Measurements from ENCODE around the gene PCDHB5.
"Not testable (repeated sequence)": the region's sequence is repeated elsewhere in the genome, so short reads cannot be mapped to it uniquely, and the experiment has no call there.

PCDHB5 gene

DNA sequence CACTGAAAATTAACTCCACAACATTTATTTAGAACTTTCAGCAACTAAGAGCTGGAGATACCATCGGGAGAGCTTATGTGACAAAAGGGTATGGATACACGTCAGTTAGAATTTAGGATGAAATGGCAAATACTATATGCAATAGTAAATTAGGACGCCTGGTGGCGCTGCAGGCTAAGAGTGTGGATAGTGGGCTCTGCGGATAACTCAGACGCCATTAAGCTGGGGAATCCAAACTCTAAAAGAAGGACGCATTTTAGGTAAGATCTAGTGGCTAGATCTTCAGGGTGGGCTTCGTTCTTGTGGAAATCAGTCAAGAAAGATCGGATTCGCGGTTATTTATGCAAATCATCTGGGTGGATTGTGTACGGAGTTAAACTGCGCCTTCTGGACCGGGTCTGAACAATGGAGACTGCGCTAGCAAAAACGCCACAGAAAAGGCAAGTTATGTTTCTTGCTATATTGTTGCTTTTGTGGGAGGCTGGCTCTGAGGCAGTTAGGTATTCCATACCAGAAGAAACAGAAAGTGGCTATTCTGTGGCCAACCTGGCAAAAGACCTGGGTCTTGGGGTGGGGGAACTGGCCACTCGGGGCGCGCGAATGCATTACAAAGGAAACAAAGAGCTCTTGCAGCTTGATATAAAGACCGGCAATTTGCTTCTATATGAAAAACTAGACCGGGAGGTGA lies at the start of gene PCDHB5:
TSS of gene PCDHB5 (plus strand) at position 177 of the 688 bp plus-strand sequence. CDS start at position 406, 229 bp downstream.
- no peak for DNase-seq

DNA sequence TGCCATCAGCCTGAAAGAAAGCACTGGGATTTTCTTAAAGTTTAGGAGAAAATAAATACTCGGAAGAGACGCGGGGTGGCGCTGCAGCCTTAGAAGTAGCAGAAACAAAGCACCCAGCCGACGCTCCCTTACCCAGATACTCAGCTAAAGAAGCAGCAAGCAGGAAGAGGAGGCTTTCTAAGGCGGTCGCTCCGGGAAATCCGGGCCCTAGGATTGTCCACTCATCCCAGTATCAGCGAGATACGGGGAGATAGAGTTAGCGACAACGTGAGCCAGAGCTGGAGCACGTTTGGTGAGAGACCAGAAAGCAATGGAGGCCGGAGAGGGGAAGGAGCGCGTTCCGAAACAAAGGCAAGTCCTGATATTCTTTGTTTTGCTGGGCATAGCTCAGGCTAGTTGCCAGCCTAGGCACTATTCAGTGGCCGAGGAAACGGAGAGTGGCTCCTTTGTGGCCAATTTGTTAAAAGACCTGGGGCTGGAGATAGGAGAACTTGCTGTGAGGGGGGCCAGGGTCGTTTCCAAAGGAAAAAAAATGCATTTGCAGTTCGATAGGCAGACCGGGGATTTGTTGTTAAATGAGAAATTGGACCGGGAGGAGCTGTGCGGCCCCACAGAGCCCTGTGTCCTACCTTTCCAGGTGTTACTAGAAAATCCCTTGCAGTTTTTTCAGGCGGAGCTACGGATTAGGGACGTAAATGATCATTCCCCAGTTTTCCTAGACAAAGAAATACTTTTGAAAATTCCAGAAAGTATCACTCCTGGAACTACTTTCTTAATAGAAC lies 40.3 kb upstream of the PCDHB5 start, which contains the start of gene PCDHB2:
TSS of gene PCDHB2 (plus strand) at position 135 of the 782 bp plus-strand sequence. CDS start at position 311, 176 bp downstream.
- DNase-seq, result no peak

DNA sequence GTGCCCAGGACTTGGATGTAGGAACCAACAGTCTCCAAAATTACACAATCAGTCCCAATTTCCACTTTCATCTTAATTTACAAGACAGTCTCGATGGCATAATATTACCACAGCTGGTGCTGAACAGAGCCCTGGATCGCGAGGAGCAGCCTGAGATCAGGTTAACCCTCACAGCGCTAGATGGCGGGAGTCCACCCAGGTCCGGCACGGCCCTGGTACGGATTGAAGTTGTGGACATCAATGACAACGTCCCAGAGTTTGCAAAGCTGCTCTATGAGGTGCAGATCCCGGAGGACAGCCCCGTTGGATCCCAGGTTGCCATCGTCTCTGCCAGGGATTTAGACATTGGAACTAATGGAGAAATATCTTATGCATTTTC lies 39.8 kb upstream of the PCDHB5 start:
- DNase-seq, result no peak

DNA sequence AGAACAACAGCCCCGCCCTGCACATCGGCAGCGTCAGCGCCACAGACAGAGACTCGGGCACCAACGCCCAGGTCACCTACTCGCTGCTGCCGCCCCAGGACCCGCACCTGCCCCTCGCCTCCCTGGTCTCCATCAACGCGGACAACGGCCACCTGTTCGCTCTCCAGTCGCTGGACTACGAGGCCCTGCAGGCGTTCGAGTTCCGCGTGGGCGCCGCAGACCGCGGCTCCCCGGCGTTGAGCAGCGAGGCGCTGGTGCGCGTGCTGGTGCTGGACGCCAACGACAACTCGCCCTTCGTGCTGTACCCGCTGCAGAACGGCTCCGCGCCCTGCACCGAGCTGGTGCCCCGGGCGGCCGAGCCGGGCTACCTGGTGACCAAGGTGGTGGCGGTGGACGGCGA lies 38.8 kb upstream of the PCDHB5 start:
- not testable (repeated sequence) for DNase-seq

DNA sequence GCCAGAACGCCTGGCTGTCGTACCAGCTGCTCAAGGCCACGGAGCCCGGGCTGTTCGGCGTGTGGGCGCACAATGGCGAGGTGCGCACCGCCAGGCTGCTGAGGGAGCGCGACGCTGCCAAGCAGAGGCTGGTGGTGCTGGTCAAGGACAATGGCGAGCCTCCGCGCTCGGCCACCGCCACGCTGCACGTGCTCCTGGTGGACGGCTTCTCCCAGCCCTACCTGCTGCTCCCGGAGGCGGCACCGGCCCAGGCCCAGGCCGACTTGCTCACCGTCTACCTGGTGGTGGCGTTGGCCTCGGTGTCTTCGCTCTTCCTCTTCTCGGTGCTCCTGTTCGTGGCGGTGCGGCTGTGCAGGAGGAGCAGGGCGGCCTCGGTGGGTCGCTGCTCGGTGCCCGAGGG lies 38.4 kb upstream of the PCDHB5 start:
- DNase-seq, result not testable (repeated sequence)

DNA sequence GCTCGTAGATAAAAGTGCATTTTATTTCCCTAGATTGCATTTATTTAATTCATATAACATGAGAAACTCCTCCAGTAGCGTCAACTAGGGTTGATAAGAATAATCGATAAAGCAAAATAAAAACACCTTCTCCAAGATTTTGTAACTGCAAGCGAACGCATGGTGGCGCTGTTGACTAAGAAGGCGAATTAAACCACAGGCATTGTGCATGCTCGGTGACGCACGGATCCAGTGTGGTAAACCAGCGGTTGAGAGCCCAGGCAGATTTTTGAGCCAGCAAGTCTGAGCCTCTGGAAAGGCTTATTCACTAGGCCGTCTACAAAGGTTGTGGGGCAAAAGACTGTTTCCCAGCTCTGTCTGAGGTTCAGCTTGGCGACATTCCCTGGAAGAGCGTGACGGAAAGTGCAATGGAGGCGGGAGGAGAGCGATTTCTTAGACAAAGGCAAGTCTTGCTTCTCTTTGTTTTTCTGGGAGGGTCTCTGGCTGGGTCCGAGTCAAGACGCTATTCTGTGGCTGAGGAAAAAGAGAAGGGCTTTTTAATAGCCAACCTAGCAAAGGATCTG lies 34.7 kb upstream of the PCDHB5 start, which contains the start of gene PCDHB3:
TSS of gene PCDHB3 (plus strand) at position 231 of the 563 bp plus-strand sequence. CDS start at position 408, 177 bp downstream.
- DNase-seq, result no peak

DNA sequence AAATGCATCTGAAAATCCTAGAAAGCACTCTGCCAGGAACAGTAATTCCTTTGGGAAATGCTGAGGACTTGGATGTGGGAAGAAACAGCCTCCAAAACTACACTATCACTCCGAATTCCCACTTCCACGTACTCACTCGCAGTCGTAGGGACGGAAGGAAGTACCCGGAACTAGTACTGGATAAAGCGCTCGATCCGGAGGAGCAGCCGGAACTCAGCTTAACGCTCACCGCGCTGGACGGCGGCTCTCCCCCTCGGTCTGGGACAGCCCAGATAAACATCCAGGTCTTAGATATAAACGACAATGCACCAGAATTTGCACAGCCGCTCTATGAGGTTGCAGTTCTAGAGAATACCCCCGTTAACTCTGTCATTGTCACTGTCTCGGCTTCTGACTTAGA lies 33.9 kb upstream of the PCDHB5 start:
- DNase-seq, result no peak

DNA sequence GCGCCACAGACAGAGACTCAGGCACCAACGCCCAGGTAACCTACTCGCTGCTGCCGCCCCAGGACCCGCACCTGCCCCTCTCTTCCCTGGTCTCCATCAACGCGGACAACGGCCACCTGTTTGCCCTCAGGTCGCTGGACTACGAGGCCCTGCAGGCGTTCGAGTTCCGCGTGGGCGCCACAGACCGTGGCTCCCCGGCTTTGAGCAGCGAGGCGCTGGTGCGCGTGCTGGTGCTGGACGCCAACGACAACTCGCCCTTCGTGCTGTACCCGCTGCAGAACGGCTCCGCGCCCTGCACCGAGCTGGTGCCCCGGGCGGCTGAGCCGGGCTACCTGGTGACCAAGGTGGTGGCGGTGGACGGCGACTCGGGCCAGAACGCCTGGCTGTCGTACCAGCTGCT lies 32.9 kb upstream of the PCDHB5 start:
- not testable (repeated sequence) for DNase-seq

DNA sequence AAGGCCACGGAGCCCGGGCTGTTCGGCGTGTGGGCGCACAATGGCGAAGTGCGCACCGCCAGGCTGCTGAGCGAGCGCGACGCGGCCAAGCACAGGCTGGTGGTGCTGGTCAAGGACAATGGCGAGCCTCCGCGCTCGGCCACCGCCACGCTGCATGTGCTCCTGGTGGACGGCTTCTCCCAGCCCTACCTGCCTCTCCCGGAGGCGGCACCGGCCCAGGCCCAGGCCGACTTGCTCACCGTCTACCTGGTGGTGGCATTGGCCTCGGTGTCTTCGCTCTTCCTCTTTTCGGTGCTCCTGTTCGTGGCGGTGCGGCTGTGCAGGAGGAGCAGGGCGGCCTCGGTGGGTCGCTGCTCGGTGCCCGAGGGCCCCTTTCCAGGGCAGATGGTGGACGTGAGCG lies 32.5 kb upstream of the PCDHB5 start:
- not testable (repeated sequence) for DNase-seq

DNA sequence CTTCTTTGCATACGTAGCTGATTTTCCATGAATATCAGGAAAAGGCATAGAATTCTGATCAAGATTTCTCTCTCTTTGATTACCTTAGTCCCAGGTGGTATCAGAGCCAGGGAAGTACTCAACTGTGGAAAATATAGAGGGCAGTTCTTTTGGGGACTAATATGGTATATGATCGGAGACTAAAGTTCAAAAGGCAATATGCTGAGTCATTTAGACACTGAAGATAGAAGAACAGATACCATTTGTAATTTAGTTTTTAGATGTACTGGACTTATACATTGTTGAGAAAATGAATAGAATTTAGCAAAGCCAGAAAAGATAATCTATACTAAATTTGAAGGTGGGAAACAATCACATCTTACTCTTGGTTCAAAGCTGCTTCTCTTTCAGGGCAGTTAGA lies 29.7 kb upstream of the PCDHB5 start:
- no peak for DNase-seq

DNA sequence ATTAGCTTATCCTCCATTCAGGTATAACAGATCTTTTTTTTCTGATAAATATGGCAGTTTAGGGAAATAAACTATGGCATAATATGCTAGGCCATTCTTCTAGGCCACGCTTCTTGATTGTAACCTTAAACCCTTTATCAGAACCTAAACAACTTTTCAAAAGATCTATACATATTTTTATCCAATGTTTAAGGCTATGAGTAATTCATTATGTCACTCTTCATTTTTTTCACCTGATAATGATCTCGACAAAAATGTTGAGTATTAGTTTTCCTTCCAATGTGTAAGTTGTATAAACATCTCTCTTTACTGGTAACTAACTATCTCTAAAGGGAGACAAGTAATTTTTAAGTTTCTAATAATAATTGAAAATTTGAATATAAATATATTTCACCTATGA lies 15.8 kb upstream of the PCDHB5 start:
- DNase-seq, result no peak

DNA sequence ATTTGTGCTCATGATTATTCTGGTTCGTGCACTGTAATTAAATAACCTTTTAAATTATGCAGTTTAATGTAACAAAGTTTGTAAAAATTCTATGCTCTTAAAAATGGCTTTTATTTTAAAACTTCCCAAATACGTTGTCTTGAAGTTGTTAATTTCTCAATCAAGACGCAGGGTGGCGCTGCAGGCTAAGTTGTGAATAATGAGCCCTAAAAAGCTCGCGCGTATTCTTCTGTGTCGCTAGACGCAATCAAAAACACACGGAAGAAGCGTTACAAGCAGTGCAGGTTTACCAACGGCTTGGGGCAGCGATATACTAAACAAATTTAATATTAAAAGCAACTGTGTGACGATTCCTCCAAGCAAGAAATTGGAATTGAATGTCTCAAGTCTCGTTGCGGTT lies 13.4 kb upstream of the PCDHB5 start, which contains the start of gene PCDHB4:
TSS of gene PCDHB4 (plus strand) at position 256 of the 400 bp plus-strand sequence. CDS start 181 bp downstream, outside the sequence.
- no peak for DNase-seq

DNA sequence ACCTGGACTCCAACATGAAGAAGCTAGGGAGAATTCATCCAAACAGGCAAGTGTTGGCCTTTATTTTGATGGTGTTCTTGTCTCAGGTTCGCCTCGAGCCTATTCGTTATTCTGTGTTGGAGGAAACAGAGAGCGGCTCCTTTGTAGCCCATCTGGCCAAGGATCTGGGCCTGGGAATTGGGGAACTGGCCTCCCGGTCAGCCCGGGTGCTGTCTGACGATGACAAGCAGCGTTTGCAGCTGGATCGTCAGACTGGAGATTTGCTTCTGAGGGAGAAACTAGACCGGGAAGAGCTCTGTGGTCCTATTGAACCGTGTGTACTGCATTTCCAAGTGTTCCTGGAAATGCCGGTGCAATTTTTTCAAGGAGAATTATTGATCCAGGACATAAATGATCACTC lies 13.0 kb upstream of the PCDHB5 start:
- DNase-seq, result no peak

DNA sequence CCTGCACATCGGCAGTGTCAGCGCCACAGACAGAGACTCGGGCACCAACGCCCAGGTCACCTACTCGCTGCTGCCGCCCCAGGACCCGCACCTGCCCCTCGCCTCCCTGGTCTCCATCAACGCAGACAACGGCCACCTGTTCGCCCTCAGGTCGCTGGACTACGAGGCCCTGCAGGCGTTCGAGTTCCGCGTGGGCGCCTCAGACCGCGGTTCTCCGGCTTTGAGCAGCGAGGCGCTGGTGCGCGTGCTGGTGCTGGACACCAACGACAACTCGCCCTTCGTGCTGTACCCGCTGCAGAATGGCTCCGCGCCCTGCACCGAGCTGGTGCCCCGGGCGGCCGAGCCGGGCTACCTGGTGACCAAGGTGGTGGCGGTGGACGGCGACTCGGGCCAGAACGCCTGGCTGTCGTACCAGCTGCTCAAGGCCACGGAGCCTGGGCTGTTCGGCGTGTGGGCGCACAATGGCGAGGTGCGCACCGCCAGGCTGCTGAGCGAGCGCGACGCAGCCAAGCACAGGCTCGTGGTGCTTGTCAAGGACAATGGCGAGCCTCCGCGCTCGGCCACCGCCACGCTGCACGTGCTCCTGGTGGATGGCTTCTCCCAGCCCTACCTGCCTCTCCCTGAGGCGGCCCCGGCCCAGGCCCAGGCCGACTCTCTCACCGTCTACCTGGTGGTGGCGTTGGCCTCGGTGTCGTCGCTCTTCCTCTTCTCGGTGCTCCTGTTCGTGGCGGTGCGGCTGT lies 11.4 kb upstream of the PCDHB5 start:
- DNase-seq, result not testable (repeated sequence)

DNA sequence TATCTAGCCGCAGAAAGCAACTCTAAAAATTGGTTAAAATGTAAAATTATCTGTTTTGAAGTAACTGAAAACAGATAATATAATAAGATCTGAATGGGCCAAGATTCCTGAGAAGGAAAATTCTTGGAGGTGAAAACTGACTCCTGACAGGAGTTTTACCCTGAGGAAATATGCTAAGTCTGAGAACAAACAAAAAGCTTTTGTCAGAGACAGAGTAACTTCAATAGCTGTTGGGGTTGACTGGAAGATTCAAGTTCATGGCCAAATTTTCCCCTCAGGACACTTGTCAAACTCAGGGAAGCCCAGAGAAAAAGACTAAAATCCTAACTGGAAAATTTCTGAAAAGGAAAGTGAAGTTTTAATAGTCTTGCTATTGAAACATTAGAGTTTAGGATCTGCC lies 7.7 kb upstream of the PCDHB5 start:
- no peak for DNase-seq

DNA sequence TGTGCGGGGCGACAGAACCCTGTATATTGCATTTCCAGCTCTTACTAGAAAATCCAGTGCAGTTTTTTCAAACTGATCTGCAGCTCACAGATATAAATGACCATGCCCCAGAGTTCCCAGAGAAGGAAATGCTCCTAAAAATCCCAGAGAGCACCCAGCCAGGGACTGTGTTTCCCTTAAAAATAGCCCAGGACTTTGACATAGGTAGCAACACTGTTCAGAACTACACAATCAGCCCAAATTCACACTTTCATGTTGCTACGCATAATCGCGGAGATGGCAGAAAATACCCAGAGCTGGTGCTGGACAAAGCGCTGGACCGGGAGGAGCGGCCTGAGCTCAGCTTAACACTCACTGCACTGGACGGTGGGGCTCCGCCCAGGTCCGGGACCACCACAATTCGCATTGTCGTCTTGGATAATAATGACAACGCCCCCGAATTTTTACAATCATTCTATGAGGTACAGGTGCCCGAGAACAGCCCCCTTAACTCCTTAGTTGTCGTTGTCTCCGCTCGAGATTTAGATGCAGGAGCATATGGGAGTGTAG lies 786 bp downstream of the PCDHB5 start:
- no peak for DNase-seq

DNA sequence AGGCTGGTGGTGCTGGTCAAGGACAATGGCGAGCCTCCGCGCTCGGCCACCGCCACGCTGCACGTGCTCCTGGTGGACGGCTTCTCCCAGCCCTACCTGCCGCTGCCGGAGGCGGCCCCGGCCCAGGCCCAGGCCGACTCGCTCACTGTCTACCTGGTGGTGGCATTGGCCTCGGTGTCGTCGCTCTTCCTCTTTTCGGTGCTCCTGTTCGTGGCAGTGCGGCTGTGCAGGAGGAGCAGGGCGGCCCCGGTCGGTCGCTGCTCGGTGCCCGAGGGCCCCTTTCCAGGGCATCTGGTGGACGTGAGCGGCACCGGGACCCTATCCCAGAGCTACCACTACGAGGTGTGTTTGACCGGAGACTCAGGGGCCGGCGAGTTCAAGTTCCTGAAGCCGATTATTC lies 2.3 kb downstream of the PCDHB5 start:
- not testable (repeated sequence) for DNase-seq

DNA sequence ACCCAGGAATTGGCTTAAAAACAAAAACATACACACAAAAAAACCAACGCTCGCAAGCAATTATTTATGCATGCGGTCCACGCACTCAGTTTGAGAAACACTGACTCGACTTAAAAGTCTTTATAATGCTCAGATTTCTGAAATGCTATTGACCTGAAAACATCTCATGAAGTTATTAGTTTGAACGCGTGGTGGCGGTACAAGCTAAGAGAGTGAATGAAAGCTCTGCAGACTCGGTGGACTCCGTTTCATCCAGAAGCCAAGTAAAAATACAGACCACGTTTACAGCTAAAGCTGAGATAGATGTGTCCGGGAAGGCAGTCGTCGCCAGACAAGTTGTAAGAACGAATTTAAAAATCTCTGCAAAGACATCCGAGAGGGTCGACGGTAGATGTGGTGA lies 14.8 kb downstream of the PCDHB5 start, which contains the start of gene PCDHB6:
TSS of gene PCDHB6 (plus strand) at position 246 of the 400 bp plus-strand sequence. CDS start 201 bp downstream, outside the sequence.
- no peak for DNase-seq

DNA sequence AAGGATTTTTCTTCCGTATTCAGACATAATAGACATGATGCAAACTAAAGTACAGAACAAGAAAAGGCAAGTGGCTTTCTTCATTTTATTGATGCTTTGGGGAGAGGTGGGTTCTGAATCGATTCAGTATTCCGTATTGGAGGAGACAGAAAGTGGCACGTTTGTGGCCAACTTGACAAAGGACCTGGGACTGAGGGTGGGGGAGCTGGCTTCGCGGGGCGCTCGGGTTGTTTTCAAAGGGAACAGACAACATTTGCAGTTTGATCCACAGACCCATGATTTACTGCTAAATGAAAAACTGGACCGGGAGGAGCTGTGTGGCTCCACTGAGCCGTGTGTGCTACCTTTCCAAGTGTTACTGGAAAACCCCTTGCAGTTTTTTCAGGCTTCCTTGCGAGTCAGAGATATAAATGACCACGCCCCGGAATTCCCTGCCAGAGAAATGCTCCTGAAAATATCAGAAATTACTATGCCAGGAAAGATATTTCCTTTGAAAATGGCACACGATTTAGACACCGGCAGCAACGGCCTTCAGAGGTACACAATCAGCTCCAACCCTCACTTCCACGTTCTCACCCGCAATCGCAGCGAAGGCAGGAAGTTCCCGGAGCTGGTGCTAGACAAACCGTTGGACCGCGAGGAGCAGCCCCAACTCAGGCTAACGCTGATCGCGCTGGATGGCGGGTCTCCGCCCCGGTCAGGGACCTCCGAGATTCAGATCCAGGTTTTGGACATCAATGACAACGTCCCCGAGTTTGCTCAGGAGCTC lies 15.4 kb downstream of the PCDHB5 start:
- no peak for DNase-seq

DNA sequence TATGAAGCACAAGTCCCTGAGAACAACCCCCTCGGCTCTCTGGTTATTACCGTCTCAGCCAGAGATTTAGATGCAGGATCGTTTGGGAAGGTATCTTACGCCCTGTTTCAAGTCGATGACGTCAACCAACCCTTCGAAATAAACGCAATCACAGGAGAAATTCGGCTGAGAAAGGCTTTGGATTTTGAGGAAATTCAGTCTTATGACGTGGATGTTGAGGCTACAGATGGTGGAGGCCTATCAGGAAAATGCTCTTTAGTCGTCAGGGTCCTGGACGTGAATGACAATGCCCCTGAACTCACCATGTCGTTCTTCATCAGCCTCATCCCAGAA lies 16.0 kb downstream of the PCDHB5 start:
- no peak for DNase-seq

DNA sequence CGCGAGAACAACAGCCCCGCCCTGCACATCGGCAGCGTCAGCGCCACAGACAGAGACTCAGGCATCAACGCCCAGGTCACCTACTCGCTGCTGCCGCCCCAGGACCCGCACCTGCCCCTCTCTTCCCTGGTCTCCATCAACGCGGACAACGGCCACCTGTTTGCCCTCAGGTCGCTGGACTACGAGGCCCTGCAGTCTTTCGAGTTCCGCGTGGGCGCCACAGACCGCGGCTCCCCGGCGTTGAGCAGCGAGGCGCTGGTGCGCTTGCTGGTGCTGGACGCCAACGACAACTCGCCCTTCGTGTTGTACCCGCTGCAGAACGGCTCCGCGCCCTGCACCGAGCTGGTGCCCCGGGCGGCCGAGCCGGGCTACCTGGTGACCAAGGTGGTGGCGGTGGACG lies 16.6 kb downstream of the PCDHB5 start:
- DNase-seq, result not testable (repeated sequence)

DNA sequence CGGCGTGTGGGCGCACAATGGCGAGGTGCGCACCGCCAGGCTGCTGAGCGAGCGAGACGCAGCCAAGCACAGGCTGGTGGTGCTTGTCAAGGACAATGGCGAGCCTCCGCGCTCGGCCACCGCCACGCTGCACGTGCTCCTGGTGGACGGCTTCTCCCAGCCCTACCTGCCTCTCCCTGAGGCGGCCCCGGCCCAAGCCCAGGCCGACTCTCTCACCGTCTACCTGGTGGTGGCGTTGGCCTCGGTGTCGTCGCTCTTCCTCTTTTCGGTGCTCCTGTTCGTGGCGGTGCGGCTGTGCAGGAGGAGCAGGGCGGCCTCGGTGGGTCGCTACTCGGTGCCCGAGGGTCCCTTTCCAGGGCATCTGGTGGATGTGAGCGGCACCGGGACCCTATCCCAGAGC lies 17.1 kb downstream of the PCDHB5 start:
- not testable (repeated sequence) for DNase-seq
